Measurements from ENCODE around the gene HS2ST1. TPM values are rescaled to one million over a fixed set of nuclear protein-coding genes. Genes with fewer than 3 reads are reported as not detected.
"Not testable (repeated sequence)": the region's sequence is repeated elsewhere in the genome, so short reads cannot be mapped to it uniquely, and the experiment has no call there.

The HS2ST1 gene
- total RNA-seq (2014; rRNA removed) = 21.7 and 27.8 TPM in 2 replicates
- 11.2 TPM for polyA plus RNA-seq (2012)

- DNase-seq (ENCODE audit: low read depth) = no peak
These were observed at the start of gene HS2ST1 for GRCh38 chr1:86914601-86914997. Gene HS2ST1, plus strand, starts transcription at chr1:86914635.

GRCh38 chr1:86865973-86866637 lies 48.3 kb upstream of the HS2ST1 start:
- DNase-seq (ENCODE audit: low read depth) = no peak

GRCh38 chr1:86866665-86867064 lies 47.8 kb upstream of the HS2ST1 start:
- DNase-seq (ENCODE audit: low read depth) = peak; percentile 44

GRCh38 chr1:86867278-86867677 lies 47.2 kb upstream of the HS2ST1 start:
- DNase-seq (ENCODE audit: low read depth) = not testable (repeated sequence)

- peak; percentile 27 for DNase-seq (ENCODE audit: low read depth)
These were observed 46.0 kb upstream of the HS2ST1 start for GRCh38 chr1:86868477-86868876.

- no peak for DNase-seq (ENCODE audit: low read depth)
These were observed 43.4 kb upstream of the HS2ST1 start for GRCh38 chr1:86871001-86871400.

- no peak for DNase-seq (ENCODE audit: low read depth)
These were observed 42.3 kb upstream of the HS2ST1 start for GRCh38 chr1:86872086-86872485.

- DNase-seq (ENCODE audit: low read depth) = no peak
These were observed 38.7 kb upstream of the HS2ST1 start for GRCh38 chr1:86875722-86876121.

GRCh38 chr1:86887479-86888162 lies 26.8 kb upstream of the HS2ST1 start:
- no peak for DNase-seq (ENCODE audit: low read depth)

- DNase-seq (ENCODE audit: low read depth) = no peak
These were observed 26.1 kb upstream of the HS2ST1 start for GRCh38 chr1:86888327-86888726.

GRCh38 chr1:86899401-86899800 lies 15.0 kb upstream of the HS2ST1 start:
- DNase-seq (ENCODE audit: low read depth) = not testable (repeated sequence)

- DNase-seq (ENCODE audit: low read depth) = no peak
These were observed 8.6 kb upstream of the HS2ST1 start for GRCh38 chr1:86905875-86906274.

GRCh38 chr1:86906419-86906818 lies 8.0 kb upstream of the HS2ST1 start:
- DNase-seq (ENCODE audit: low read depth) = no peak

GRCh38 chr1:86912281-86912900 lies 2.0 kb upstream of the HS2ST1 start:
- DNase-seq (ENCODE audit: low read depth) = no peak

GRCh38 chr1:86913399-86913895 lies 988 bp upstream of the HS2ST1 start:
- peak; percentile 34 for DNase-seq (ENCODE audit: low read depth)

- peak; percentile 100 for DNase-seq (ENCODE audit: low read depth)
These were observed 387 bp upstream of the HS2ST1 start, which contains the start of gene SELENOF for GRCh38 chr1:86913896-86914600. Gene SELENOF, minus strand, starts transcription at chr1:86914126. Its CDS starts 15 bp downstream, at chr1:86914111.

- peak; percentile 57 for DNase-seq (ENCODE audit: low read depth)
These were observed 732 bp downstream of the HS2ST1 start for GRCh38 chr1:86914998-86915736.

- DNase-seq (ENCODE audit: low read depth) = no peak
These were observed 1.4 kb downstream of the HS2ST1 start for GRCh38 chr1:86915737-86916235.

- no peak for DNase-seq (ENCODE audit: low read depth)
These were observed 2.3 kb downstream of the HS2ST1 start for GRCh38 chr1:86916752-86917151.

GRCh38 chr1:86922445-86922844 lies 8.0 kb downstream of the HS2ST1 start:
- no peak for DNase-seq (ENCODE audit: low read depth)
